ENCODE measurements around the gene C18orf63. TPM values are rescaled to one million over a fixed set of nuclear protein-coding genes. Genes with fewer than 3 reads are reported as not detected.

Gene C18orf63
- total RNA-seq, 1 donor from 2014 or later: not detected

DNA sequence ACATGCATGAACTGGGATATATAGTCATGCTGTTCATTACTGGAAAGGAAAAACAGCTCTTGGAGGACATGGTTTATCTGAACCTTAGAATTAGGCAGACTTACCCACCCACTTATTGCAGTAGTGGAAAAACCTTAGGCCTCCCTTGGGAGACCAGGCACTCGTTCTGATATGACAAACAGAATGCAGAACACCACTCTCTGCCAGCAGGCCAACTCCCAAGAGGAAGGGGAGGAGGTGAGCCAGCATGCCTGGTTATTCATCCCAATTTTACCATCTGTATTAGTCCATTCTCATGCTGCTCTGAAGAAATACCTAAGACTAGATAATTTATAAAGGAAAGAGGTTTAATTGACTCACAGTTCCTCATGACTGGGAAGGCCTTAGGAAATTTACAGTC is 17.5 kb downstream of the C18orf63 start:
- no peak for DNase-seq (ENCODE audit: extremely low spot score in 2 of 2)
- no peaks in the 10 kb centered on the region for H3K9me3 ChIP-seq
- H3K27me3 ChIP-seq: no peaks in the 10 kb centered on the region
- no peak overlapping the region for H3K27ac ChIP-seq
- H3K4me3 ChIP-seq: no peak overlapping the region
- no peaks in the 10 kb centered on the region for H3K36me3 ChIP-seq
- intact Hi-C loops (cut with DNase I): no loop called here
- no peak for TF ChIP-seq POLR2AphosphoS5 (IDR thresholded peaks at IDR 0.05; ENCODE audit: insufficient read depth in 1 of 2, low read depth in 1 of 2)
- TF ChIP-seq, protein P1, sequence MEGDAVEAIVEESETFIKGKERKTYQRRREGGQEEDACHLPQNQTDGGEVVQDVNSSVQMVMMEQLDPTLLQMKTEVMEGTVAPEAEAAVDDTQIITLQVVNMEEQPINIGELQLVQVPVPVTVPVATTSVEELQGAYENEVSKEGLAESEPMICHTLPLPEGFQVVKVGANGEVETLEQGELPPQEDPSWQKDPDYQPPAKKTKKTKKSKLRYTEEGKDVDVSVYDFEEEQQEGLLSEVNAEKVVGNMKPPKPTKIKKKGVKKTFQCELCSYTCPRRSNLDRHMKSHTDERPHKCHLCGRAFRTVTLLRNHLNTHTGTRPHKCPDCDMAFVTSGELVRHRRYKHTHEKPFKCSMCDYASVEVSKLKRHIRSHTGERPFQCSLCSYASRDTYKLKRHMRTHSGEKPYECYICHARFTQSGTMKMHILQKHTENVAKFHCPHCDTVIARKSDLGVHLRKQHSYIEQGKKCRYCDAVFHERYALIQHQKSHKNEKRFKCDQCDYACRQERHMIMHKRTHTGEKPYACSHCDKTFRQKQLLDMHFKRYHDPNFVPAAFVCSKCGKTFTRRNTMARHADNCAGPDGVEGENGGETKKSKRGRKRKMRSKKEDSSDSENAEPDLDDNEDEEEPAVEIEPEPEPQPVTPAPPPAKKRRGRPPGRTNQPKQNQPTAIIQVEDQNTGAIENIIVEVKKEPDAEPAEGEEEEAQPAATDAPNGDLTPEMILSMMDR (IDR thresholded peaks at IDR 0.05): no peak
- H3K4me1 ChIP-seq: no peaks in the 10 kb centered on the region

DNA sequence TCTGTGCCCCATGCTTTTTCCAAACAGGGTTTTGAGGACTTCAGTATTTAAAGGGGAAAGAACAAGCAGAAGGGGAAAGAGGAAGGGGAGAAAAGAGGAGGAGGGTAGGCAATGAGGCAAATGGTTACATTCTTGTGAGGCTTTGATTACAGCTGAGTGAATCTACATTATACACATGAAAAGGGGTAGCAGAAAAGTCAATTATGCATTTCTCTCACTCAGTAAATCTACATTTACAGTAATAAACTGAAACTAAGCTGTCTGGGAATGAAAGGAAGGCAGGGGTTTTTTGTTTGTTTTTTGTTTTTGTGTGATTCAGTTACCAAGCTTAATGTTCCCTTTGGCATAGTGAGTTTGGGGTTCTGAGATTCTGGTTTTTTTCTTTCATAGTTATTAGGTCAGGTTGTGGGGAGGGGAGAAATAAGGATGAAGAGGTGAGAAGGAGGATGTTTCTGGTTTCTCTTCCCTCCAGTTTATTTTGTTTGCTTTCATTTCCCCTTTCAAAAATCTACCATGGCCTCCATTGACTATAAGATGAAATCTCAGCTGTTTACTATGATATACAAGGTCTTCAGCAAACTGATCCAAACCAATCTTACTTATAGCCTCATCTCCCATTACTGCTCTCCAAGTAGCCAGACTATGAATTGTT is 18.7 kb downstream of the C18orf63 start:
- no peak overlapping the region for H3K4me3 ChIP-seq
- no peaks in the 10 kb centered on the region for H3K4me1 ChIP-seq
- no peaks in the 10 kb centered on the region for H3K27me3 ChIP-seq
- TF ChIP-seq POLR2AphosphoS5 (IDR thresholded peaks at IDR 0.05; ENCODE audit: insufficient read depth in 1 of 2, low read depth in 1 of 2) (no peak), POLR2A (IDR thresholded peaks at IDR 0.05) (no peak)
- TF ChIP-seq, protein P1 (IDR thresholded peaks at IDR 0.05): no peak
- H3K9me3 ChIP-seq: no peaks in the 10 kb centered on the region
- intact Hi-C loops (cut with DNase I): no loop called here
- H3K27ac ChIP-seq: no peak overlapping the region
- no peaks in the 10 kb centered on the region for H3K36me3 ChIP-seq
- DNase-seq (ENCODE audit: extremely low spot score in 2 of 2): no peak

DNA sequence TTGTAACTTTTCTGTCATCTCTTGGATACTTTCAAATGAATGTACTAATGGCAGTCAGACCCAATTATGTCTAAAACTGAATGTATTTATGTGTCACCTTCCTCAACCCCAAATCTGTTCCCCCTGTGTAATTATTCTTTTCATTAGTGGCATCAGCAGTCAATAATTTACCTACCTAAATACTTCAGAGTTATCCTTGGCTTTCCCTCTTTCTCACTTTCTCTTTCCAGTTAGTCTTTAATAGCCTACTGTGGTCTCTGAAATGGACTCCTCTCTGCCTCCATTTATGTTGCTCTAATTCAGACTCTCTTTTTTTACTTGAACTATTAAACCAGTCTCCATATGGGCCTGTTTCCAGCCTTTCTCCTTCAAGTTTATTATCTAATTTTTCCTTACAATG is 21.0 kb downstream of the C18orf63 start:
- DNase-seq (ENCODE audit: extremely low spot score in 2 of 2): no peak
- no peak overlapping the region for H3K27ac ChIP-seq
- no peaks in the 10 kb centered on the region for H3K36me3 ChIP-seq
- H3K4me3 ChIP-seq: no peak overlapping the region
- intact Hi-C loops (cut with DNase I): no loop called here
- H3K4me1 ChIP-seq: no peaks in the 10 kb centered on the region
- TF ChIP-seq POLR2A (IDR thresholded peaks at IDR 0.05) (no peak), POLR2AphosphoS5 (IDR thresholded peaks at IDR 0.05; ENCODE audit: insufficient read depth in 1 of 2, low read depth in 1 of 2) (no peak)
- TF ChIP-seq, protein P1 (IDR thresholded peaks at IDR 0.05): no peak
- no peaks in the 10 kb centered on the region for H3K27me3 ChIP-seq
- no peaks in the 10 kb centered on the region for H3K9me3 ChIP-seq

DNA sequence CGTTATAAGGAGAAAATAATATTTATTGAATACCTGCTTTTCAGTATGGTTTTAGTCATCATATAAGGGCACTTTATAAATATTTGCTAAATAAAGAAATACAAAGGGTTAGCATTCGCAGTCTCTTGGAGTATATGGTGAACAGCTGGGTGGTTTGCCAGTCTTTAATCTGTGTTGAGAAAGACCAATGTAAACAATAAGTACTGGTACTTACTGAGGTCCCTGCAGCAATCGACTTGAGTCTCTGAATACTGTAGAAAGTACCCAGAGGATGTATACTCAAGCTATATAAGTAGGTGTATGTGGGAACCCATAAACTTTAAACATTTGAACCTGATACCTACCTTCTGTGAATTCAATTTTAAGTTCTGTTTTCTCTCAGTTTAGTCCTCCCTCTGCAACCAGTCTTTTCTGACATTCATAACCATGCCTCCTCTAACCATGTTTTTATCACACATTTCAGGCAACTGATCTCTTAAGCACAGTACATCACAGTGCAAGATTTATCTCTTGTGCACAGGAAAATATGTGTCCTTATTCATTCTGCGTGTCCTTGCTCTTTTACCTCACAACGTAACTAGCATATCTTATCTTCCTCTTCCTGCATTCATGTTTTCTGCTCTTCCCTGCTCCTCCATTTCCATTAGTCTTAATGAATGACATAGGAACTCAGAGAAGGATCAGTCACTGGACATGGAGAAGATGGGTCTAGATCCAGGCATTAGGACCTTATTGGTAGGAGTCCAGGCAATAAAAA is 21.7 kb downstream of the C18orf63 start:
- intact Hi-C loops (cut with DNase I): no loop called here

More for the DNA sequence above, 21.7 kb downstream of the C18orf63 start:
- DNase-seq (ENCODE audit: extremely low spot score in 2 of 2): no peak
- no peaks in the 10 kb centered on the region for H3K36me3 ChIP-seq
- H3K9me3 ChIP-seq: no peaks in the 10 kb centered on the region
- no peak overlapping the region for H3K27ac ChIP-seq
- no peaks in the 10 kb centered on the region for H3K27me3 ChIP-seq
- TF ChIP-seq, protein P1 (IDR thresholded peaks at IDR 0.05): no peak
- no peak for TF ChIP-seq POLR2A (IDR thresholded peaks at IDR 0.05)
- no peak for TF ChIP-seq POLR2AphosphoS5 (IDR thresholded peaks at IDR 0.05; ENCODE audit: insufficient read depth in 1 of 2, low read depth in 1 of 2)
- no peaks in the 10 kb centered on the region for H3K4me1 ChIP-seq
- H3K4me3 ChIP-seq: no peak overlapping the region

All from vagina (tissue), 2 donors.